Activated CD4-positive, alpha-beta T cell treated with anti-CD3 and anti-CD28 coated beads, Interleukin-2, amount 10 ng/mL, durations not matched to agents 7 days and 5 days (primary cell): ENCODE results near the gene IL17REL. TPM values are rescaled to one million over a fixed set of nuclear protein-coding genes. Genes with fewer than 3 reads are reported as not detected.

Experiments
- CTCF ChIA-PET: fragments of 350-600 bp; sonication (Branson Sonifier 250); formaldehyde crosslinking; loops from one replicate; lab custom pipeline; 2021; ENCODE audit warnings: antibody characterized with exemption; lab: Charles Lee
- POLR2A ChIA-PET: fragments of 350-600 bp; sonication (Branson Sonifier 250); formaldehyde crosslinking; loops from one replicate; lab custom pipeline; 2021; ENCODE audit warnings: antibody characterized with exemption; lab: Charles Lee
- DNase-seq: peaks from one replicate; pipeline ENCODE4 v3.0.0-alpha.2; 2020
- H3K27ac Mint-ChIP-seq: one replicate; pipeline ENCODE4 v1.8.0; 2021; ENCODE audit warnings: mild to moderate bottlenecking, moderate library complexity, mixed read lengths
- H3K27me3 Mint-ChIP-seq: one replicate; pipeline ENCODE4 v1.8.0; 2021; ENCODE audit warnings: mixed read lengths
- H3K36me3 Mint-ChIP-seq: one replicate; pipeline ENCODE4 v1.8.0; 2021; ENCODE audit warnings: low read depth, mixed read lengths
- H3K4me1 Mint-ChIP-seq: one replicate; pipeline ENCODE4 v1.8.0; 2021; ENCODE audit warnings: mixed read lengths
- H3K4me3 Mint-ChIP-seq: one replicate; pipeline ENCODE4 v1.8.0; 2021; ENCODE audit warnings: mild to moderate bottlenecking, moderate library complexity, mixed read lengths
- H3K9me3 Mint-ChIP-seq: one replicate; pipeline ENCODE4 v1.8.0; 2021; ENCODE audit warnings: mixed read lengths
- total RNA-seq, 2 experiments: library from RNA; stranded (reverse); gene quantifications; one replicate each; pipeline ENCODE4 v1.2.3, GENCODE V29; 2021

Gene IL17REL
- total RNA-seq, 2 experiments from 2014 or later: not detected

DNA sequence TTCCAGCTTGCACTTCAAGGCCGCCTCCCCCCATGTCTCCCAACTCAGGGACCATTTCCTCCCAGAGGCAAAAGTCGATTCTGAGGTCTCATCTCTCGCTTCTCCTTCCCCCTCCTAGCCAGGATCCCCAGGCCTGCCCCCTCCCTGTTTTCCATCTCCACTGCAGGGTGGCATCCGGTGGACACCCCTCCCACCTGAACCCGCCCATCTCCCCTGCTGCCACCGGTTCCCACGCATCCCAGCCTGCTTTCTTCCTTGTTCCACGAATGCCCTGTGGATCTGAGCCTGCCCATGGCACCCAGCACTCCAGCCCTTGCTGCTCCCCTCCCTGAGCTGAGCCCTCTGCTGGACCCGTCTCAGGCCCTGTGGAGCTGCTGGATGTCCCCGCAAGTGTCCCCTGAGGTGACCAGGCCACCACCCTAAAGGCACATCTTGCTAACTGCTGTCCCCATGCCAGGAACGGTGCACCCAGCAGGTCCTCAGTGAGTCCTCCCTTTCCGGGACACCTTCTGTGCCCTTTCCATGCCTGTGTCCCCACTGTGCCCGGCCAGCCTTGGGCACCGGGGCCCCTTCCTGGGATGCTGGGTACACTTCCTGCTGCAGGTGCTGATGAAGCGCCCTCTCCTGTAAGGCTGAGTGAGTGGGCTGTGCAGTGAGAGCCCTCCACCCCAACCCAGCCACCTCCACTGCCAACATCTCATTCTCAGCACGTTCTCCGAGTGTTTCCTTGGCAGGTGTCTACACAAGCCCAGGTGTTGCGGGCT, 936 bp downstream of the IL17REL start:
- Mint-ChIP-seq H3K4me3 (no peak overlapping the region), H3K36me3 (no peaks in the 10 kb centered on the region), H3K27ac (peak overlapping the region; percentile 28), H3K9me3 (no peaks in the 10 kb centered on the region), H3K27me3 (peaks cover 13% of the 10 kb centered on the region), H3K4me1 (peaks cover 9% of the 10 kb centered on the region)
- DNase-seq: no peak
- ChIA-PET CTCF (interaction anchor here (1.0 kb wide), 1 partner anchor 19 kb away, joined by 3 read pairs; no protein-coding TSS in a partner anchor), POLR2A (no interaction called here)

DNA sequence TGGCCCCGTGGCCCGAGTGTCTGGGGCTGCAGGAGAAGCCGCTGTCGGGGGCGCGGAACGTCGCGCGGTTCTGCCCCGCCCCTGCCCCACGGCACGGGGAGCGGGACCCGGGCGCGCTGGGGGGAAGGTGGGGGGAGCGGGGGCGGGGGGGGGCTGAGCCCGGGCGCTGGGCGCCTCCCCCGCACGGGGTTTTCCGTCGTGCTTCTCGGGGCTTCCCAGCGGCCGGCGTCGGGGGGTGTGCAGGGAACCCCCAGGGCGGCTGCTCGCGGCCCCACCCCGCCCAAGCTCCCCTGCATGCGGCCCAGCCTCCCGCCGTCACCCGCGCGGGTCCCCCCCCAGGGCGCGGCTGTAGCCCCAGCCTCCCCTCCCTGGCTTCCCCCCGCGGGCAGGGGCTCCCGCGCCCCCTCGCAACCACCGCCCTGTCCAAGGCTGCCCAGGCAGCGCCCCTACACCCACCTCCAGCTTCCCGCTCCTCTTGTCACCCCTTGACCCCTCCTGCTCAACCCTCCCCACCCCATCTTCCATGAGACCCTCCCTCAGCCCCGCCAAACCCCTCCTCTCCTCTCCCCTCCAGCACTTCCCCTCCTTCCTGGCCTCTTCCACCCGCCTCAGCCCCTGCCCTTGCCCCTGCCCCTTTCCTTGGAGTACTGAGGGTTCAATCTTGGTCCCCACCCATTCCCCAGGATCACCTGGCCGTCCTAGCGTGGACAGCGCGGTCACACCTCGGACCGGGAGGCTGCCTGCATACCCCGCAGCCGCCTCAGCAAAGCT, 1.7 kb downstream of the IL17REL start:
- Mint-ChIP-seq H3K4me1 (peaks cover 7% of the 10 kb centered on the region), H3K27ac (no peak overlapping the region), H3K9me3 (no peaks in the 10 kb centered on the region), H3K4me3 (no peak overlapping the region), H3K36me3 (no peaks in the 10 kb centered on the region), H3K27me3 (peaks cover 13% of the 10 kb centered on the region)
- ChIA-PET CTCF (interaction anchor here (1.0 kb wide), 1 partner anchor 20 kb away, joined by 3 read pairs; no protein-coding TSS in a partner anchor), POLR2A (no interaction called here)
- no peak for DNase-seq

DNA sequence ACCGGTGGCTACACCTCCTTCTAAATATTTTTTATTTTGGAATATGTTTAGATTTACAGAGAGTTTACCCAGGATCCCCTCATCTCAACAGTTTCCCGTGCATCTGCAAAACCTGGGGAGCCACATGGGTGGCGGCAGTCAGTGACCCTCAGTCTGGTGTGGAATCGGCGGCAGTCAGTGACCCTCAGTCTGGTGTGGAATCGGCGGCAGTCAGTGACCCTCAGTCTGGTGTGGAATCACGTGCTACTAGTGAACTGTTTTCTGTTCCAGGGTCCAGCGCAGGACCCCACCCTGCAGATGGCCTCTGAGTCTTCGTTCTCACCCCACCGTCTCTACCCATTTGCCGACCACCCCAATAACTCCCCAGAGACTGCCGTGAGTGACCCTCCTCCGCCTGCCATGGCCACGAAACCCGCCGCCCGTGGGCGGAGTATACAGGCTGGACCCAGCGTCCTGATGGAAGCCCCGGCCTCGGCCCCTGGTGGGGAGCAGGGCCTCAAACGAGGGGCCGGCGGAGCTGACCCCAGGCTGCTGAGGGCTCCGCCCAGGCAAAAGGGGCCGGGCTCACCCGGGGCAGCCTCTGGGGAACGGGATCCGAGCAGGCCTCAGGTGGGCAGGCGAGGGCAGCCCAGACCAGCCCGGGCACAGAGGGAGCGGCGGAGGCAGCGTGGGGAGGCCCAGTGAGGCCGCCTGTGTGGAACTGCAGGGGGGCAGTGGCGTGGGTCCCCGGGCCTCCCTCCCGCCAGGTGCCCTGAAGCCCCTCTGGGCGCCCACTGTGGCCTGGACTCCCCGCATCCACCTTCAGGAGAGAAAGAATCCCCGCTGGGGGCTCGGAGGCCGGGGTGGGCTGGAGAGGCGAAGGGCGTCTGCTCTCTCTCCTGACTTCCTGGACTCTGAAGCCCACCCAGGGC, 2.5 kb downstream of the IL17REL start:
- no peak overlapping the region for H3K27ac Mint-ChIP-seq
- ChIA-PET CTCF (no interaction called here), POLR2A (no interaction called here)
- peaks cover 15% of the 10 kb centered on the region for H3K27me3 Mint-ChIP-seq
- no peaks in the 10 kb centered on the region for H3K36me3 Mint-ChIP-seq
- H3K9me3 Mint-ChIP-seq: no peaks in the 10 kb centered on the region
- peaks cover 6% of the 10 kb centered on the region for H3K4me1 Mint-ChIP-seq
- no peak overlapping the region for H3K4me3 Mint-ChIP-seq
- no peak for DNase-seq

DNA sequence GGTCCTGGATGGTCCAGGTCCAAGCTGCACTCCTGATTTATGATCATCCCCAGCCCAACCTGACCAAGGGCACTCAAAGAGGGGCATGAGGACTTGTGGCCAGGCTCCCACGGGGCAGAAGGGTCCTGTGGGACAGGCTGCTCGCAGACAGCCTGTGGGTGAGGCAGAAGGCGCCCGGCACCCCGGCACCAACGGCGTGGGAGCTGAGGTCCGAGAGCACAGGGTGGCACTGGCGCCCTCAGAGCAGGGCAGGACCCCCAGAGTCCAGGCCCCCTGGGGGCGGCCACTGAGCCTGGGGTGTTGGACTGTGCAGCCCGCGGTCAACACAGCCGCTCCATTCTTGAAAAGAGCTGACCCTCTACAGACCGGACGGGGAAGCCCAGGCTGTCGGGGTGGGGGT, 3.3 kb downstream of the IL17REL start:
- no peaks in the 10 kb centered on the region for H3K36me3 Mint-ChIP-seq
- ChIA-PET POLR2A (no interaction called here), CTCF (interaction anchor here (0.6 kb wide), 1 partner anchor 55 kb away, joined by 5 read pairs; no protein-coding TSS in a partner anchor)
- no peak for DNase-seq
- H3K4me3 Mint-ChIP-seq: no peak overlapping the region
- H3K9me3 Mint-ChIP-seq: no peaks in the 10 kb centered on the region
- H3K27me3 Mint-ChIP-seq: peaks cover 16% of the 10 kb centered on the region
- H3K4me1 Mint-ChIP-seq: peaks cover 6% of the 10 kb centered on the region
- H3K27ac Mint-ChIP-seq: no peak overlapping the region

DNA sequence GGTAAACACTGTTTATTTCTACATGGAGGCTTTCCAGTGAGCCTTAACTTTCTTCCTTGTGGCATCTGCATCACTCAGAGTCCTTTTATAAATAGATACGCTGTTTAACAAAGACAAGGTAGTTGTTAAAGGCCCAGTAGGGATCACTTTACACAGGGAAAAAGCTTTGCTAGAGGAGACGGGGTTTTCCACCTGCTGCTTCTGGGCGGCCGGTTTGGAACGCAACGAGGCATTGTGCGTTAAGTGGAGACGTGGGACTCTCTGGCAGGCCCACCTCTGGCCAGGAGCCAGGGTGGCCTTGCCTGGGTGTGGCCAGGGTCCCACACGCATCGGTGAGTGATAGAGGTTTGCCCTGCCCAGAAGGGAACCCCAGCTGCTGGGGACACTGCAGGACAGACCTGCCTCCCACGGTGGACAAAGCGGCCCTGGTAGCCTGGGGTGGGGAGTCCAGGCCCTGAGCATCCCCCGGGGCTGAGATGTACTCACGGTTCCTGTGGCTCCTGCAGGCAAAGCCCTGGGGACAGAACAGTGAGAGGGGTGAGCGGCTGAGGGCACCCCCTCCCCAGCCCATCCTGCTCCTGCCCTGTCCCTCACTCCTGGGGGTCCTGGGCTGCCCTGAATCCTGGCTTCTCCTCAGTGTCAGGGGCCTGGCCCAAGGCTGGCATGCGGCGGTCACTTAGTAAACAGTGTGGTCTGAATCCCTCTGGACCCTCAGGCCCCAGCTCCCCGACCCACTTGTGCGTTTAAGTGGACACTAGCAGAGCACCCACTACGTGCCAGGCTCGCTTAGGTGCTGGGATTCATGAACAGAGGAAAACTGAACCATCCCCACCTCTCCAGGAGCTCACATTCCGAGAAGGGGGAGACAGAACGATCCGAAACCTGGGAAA, 4.2 kb downstream of the IL17REL start:
- no peaks in the 10 kb centered on the region for H3K9me3 Mint-ChIP-seq
- ChIA-PET POLR2A (no interaction called here), CTCF (interaction anchor here (0.6 kb wide), 1 partner anchor 54 kb away, joined by 5 read pairs; no protein-coding TSS in a partner anchor)
- DNase-seq: no peak
- no peak overlapping the region for H3K27ac Mint-ChIP-seq
- peaks cover 19% of the 10 kb centered on the region for H3K27me3 Mint-ChIP-seq
- no peak overlapping the region for H3K4me3 Mint-ChIP-seq
- H3K36me3 Mint-ChIP-seq: no peaks in the 10 kb centered on the region
- H3K4me1 Mint-ChIP-seq: peaks cover 6% of the 10 kb centered on the region

DNA sequence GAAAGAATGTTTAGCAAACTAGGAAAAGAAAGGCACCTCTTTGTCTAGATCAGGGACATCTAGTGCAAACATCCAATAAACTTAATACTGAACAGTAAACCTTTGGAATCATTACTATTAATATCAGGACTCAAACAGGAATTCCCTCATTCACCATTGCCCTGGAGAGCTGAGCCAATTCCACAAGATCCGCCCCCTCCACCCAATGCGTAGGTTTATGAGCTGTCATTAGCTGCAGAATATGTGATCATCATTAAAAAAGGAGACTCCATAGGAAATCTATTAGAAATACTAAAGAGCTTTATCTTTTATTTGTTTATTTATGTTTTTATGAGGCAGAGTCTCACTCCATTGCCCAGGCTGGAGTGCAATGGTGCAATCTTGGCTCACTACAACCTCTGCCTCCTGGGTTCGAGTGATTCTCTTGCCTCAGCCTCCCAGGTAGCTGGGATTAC, 5.5 kb downstream of the IL17REL start:
- Mint-ChIP-seq H3K4me1 (peaks cover 6% of the 10 kb centered on the region), H3K4me3 (no peak overlapping the region), H3K27me3 (peaks cover 22% of the 10 kb centered on the region), H3K9me3 (no peaks in the 10 kb centered on the region), H3K36me3 (no peaks in the 10 kb centered on the region), H3K27ac (no peak overlapping the region)
- ChIA-PET CTCF (interaction anchor here (0.5 to 0.9 kb wide), 3 partner anchors 11 to 384 kb away, joined by 3 to 6 read pairs (median 4); no protein-coding TSS in a partner anchor), POLR2A (no interaction called here)
- DNase-seq: no peak

DNA sequence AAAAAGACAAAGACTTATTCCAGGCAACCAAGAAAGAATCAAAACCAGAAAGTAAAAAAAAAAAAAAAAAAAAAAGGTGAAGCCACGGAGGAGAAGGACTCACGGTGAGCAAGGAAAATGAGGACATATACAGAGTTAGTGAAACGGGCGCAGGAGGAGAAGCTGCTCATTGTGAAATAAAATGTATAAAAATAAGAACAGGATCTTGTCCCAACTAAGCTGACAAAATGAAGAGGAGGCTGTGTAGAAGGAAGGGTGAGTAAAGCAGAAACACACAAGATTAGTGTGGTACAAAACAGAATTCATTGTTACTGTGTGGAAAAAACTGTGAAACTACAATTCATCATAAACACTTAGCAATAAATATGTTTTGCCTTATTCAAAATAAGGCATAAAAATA, 7.6 kb downstream of the IL17REL start:
- DNase-seq: no peak
- H3K4me3 Mint-ChIP-seq: no peak overlapping the region
- H3K27ac Mint-ChIP-seq: no peak overlapping the region
- H3K27me3 Mint-ChIP-seq: peaks cover 12% of the 10 kb centered on the region
- CTCF ChIA-PET: interaction anchor here (1.0 to 1.5 kb wide), 2 partner anchors 10 to 25 kb away, joined by 3 to 6 read pairs; no protein-coding TSS in a partner anchor
- H3K4me1 Mint-ChIP-seq: no peaks in the 10 kb centered on the region
- POLR2A ChIA-PET: no interaction called here
- no peaks in the 10 kb centered on the region for H3K9me3 Mint-ChIP-seq
- H3K36me3 Mint-ChIP-seq: no peaks in the 10 kb centered on the region

DNA sequence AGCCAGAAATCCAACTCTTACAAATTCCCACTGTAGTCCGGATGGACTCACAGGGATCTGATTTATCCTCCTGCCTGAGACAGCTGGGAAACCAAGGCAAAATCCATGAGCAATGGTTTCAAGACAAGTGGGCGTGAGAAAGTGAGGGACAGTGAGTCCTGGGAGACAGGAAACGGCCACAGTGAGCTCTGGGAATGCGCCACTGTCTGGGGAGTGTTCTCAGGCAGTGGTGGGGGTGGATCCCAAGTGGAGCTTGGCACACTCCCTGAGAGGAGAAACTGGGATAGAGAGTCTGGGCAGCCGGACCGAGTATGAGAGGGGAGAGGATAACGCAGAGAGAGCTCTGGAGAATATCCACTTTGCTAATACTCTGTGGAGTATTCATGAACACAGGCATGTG, 9.8 kb downstream of the IL17REL start:
- CTCF ChIA-PET: interaction anchor here (1.3 kb wide), 1 partner anchor 9 kb away, joined by 3 read pairs; no protein-coding TSS in a partner anchor
- Mint-ChIP-seq H3K9me3 (peaks cover 4% of the 10 kb centered on the region), H3K27ac (no peak overlapping the region), H3K4me3 (no peak overlapping the region), H3K27me3 (peaks cover 9% of the 10 kb centered on the region), H3K4me1 (peaks cover 9% of the 10 kb centered on the region), H3K36me3 (no peaks in the 10 kb centered on the region)
- POLR2A ChIA-PET: no interaction called here
- DNase-seq: no peak

DNA sequence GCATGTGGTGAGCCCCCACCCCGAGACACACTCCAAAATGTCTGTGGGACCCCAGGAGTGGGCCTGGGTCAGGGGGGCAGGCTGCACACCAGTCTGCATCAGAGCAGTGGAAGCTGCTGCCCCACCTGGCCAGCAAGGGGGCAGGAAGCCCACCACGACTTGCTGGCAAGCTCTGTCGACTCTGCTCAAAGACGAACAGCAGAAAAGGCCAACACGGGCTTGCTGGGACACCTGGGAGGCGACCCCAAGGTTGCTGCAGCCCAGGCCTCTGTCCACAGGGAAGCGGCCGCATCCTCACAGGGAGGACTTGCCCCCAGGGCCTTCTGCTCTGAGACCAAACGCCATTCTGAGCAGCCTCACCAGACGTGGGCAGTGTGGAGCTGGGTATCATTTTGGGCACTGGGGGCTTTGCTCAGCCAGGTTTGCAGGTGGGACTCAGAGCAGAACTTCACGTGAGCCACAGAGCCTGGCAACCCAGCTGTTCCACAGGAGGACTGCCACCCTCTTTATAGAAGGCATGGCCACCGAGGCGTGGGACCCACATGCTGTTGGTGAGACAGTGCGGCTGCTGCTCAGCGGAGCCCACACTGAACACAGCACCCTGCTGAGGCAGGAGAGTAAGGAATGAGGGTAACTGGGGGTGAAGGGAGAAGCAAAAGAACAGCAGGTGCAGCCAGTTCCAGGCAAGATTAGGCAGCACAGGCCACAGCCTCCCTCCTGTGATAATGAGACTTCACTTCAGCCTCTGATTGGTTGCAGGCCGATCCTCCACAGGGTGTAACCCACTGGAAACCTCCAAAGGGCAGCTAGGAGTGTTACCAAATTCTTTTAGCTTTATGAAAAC, 11.0 kb downstream of the IL17REL start:
- Mint-ChIP-seq H3K27ac (no peak overlapping the region), H3K36me3 (no peaks in the 10 kb centered on the region), H3K27me3 (peaks cover 9% of the 10 kb centered on the region), H3K4me3 (no peak overlapping the region), H3K4me1 (peaks cover 9% of the 10 kb centered on the region), H3K9me3 (peaks cover 4% of the 10 kb centered on the region)
- DNase-seq: no peak
- ChIA-PET CTCF (interaction anchor here (1.0 kb wide), 1 partner anchor 49 kb away, joined by 3 read pairs; no protein-coding TSS in a partner anchor), POLR2A (no interaction called here)

DNA sequence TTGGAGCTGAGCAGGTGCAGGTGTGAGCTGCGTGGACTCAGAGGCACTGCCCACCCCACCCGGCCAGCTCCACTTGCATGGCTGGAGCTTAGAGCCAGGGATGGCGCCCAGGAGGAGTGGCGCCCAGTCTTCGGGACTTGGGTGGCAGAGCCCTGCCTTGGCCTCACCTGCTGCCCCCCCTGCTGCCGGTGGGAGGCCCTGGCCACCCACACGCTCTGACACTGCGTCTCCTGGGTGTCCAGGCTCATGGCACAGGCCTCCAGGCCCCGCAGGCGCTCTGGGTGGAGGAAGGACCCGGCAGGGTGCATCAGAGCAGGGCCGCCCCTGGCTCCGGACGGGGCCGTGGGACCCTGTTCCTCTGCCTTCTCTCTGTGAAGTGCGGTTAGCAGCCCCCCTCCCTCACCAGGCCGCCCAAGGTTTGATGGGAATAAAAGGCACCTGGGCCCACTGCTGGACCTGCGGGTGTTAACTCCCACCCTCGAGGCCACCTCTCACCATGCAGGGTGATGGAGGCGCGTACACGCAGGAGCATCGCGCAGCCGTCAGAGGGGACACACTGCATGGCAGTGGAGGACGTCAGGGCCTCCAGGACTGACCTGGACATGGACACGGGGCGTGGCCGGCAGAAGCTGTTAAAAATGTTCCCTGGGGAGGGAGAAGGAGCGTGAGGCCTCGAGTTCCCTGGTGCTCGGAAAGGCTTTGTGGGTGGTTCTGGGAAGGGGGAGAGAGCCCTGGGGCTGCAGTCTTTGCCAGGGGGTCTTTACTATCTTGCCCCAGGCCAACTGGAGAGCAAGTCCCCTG, 11.8 kb downstream of the IL17REL start:
- H3K27me3 Mint-ChIP-seq: peaks cover 9% of the 10 kb centered on the region
- peaks cover 4% of the 10 kb centered on the region for H3K9me3 Mint-ChIP-seq
- no peak overlapping the region for H3K4me3 Mint-ChIP-seq
- ChIA-PET POLR2A (no interaction called here), CTCF (interaction anchor here (1.0 to 1.2 kb wide), 3 partner anchors 17 to 50 kb away, joined by 3 to 4 read pairs (median 3); no protein-coding TSS in a partner anchor)
- H3K4me1 Mint-ChIP-seq: peaks cover 9% of the 10 kb centered on the region
- H3K36me3 Mint-ChIP-seq: no peaks in the 10 kb centered on the region
- no peak for DNase-seq
- H3K27ac Mint-ChIP-seq: no peak overlapping the region
